Jurkat, Clone E6-1 (cell line): ENCODE measurements around the gene LHFPL6. TPM values are rescaled to one million over a fixed set of nuclear protein-coding genes. Genes with fewer than 3 reads are reported as not detected.

Experiments used
- DNase-seq: peaks from one replicate; pipeline ENCODE4 v3.0.0-alpha.2; 2011; ENCODE audit warnings: low read depth, low spot score
- H3K4me3 ChIP-seq: 2 replicates; pipeline ENCODE4 v1.5.1; 2011; ENCODE audit warnings: mild to moderate bottlenecking, low read length, control low read depth, moderate library complexity
- polyA plus RNA-seq: library from polyadenylated mRNA; unstranded; fragments of >200 nt; gene quantifications from one replicate; pipeline ENCODE4 v1.2.1, GENCODE V29; 2012; ENCODE audit warnings: missing spikeins; ENCODE audit not compliant: insufficient read length, insufficient read depth

The LHFPL6 gene
- 4.1 TPM for polyA plus RNA-seq

- DNase-seq, result no peak
- H3K4me3 ChIP-seq, result peak within 1 kb of the TSS; percentile 49
These were observed at the start of gene LHFPL6 for GRCh38 chr13:39602614-39603366. TSS of gene LHFPL6 (minus strand) at chr13:39603193.

- H3K4me3 ChIP-seq, result no peak overlapping the region
- DNase-seq, result no peak
These were observed 43.1 kb upstream of the LHFPL6 start for GRCh38 chr13:39646122-39646521.

- DNase-seq, result no peak
- no peak overlapping the region for H3K4me3 ChIP-seq
These were observed 38.7 kb upstream of the LHFPL6 start for GRCh38 chr13:39641645-39642044.

- no peak overlapping the region for H3K4me3 ChIP-seq
- DNase-seq, result no peak
These were observed 34.9 kb upstream of the LHFPL6 start for GRCh38 chr13:39637890-39638289.

GRCh38 chr13:39635564-39635963 is 32.6 kb upstream of the LHFPL6 start:
- DNase-seq, result no peak

GRCh38 chr13:39632994-39633393 is 30.0 kb upstream of the LHFPL6 start:
- no peak for DNase-seq

More at GRCh38 chr13:39635564-39635963, 32.6 kb upstream of the LHFPL6 start:
- H3K4me3 ChIP-seq, result no peak overlapping the region

GRCh38 chr13:39631307-39631706 is 28.3 kb upstream of the LHFPL6 start:
- no peak for DNase-seq
- H3K4me3 ChIP-seq, result no peak overlapping the region

More at GRCh38 chr13:39632994-39633393, 30.0 kb upstream of the LHFPL6 start:
- no peak overlapping the region for H3K4me3 ChIP-seq

- no peak overlapping the region for H3K4me3 ChIP-seq
- no peak for DNase-seq
These were observed 20.5 kb upstream of the LHFPL6 start for GRCh38 chr13:39623466-39623865.

- H3K4me3 ChIP-seq, result no peak overlapping the region
- DNase-seq, result no peak
These were observed 15.6 kb upstream of the LHFPL6 start for GRCh38 chr13:39618561-39618960.

- DNase-seq, result peak; percentile 53
- H3K4me3 ChIP-seq, result no peak overlapping the region
These were observed 13.2 kb upstream of the LHFPL6 start for GRCh38 chr13:39616087-39616694.

GRCh38 chr13:39612023-39612637 is 9.1 kb upstream of the LHFPL6 start:
- peak; percentile 54 for DNase-seq

GRCh38 chr13:39607876-39608275 is 4.9 kb upstream of the LHFPL6 start:
- no peak overlapping the region for H3K4me3 ChIP-seq
- no peak for DNase-seq

More at GRCh38 chr13:39612023-39612637, 9.1 kb upstream of the LHFPL6 start:
- no peak overlapping the region for H3K4me3 ChIP-seq

- no peak overlapping the region for H3K4me3 ChIP-seq
- no peak for DNase-seq
These were observed 2.8 kb upstream of the LHFPL6 start for GRCh38 chr13:39605677-39606320.

GRCh38 chr13:39604756-39605155 is 1.8 kb upstream of the LHFPL6 start:
- no peak overlapping the region for H3K4me3 ChIP-seq
- DNase-seq, result no peak

- no peak for DNase-seq
- H3K4me3 ChIP-seq, result peak overlapping the region; percentile 49
These were observed 493 bp upstream of the LHFPL6 start for GRCh38 chr13:39603424-39603947.

GRCh38 chr13:39602277-39602613 is 748 bp downstream of the LHFPL6 start:
- H3K4me3 ChIP-seq, result peak overlapping the region; percentile 49
- DNase-seq, result no peak

GRCh38 chr13:39601636-39602035 is 1.4 kb downstream of the LHFPL6 start:
- H3K4me3 ChIP-seq, result no peak overlapping the region
- DNase-seq, result no peak

GRCh38 chr13:39600766-39601165 is 2.2 kb downstream of the LHFPL6 start:
- no peak for DNase-seq

GRCh38 chr13:39599842-39600241 is 3.2 kb downstream of the LHFPL6 start:
- H3K4me3 ChIP-seq, result no peak overlapping the region
- no peak for DNase-seq

More at GRCh38 chr13:39600766-39601165, 2.2 kb downstream of the LHFPL6 start:
- no peak overlapping the region for H3K4me3 ChIP-seq
